ENCODE results near the gene TNFRSF17. TPM values are rescaled to one million over a fixed set of nuclear protein-coding genes. Genes with fewer than 3 reads are reported as not detected.

Gene TNFRSF17
- total RNA-seq, 4 donors from 2014 or later: 0.73 TPM; not detected in 3

- Histone ChIP-seq H3K4me3 (no peak overlapping the region), H3K27ac (no peak overlapping the region), H3K4me1 (no peaks in the 10 kb centered on the region), H3K36me3 (no peaks in the 10 kb centered on the region), H3K27me3 (no peaks in the 10 kb centered on the region), H3K9me3 (no peaks in the 10 kb centered on the region)
- intact Hi-C loops (cut with DNase I; ENCODE audit: low total_unique reads): no loop called here
- no peak for TF ChIP-seq CTCF (IDR thresholded peaks at IDR 0.05)
- TF ChIP-seq POLR2A (IDR thresholded peaks at IDR 0.05): no peak
- DNase-seq: no peak
Observed at GRCh38 chr16:11996433-11997330, 31.7 kb downstream of the TNFRSF17 start.

- no peak overlapping the region for H3K4me3 ChIP-seq
- no peaks in the 10 kb centered on the region for H3K27me3 ChIP-seq
- H3K36me3 ChIP-seq: no peaks in the 10 kb centered on the region
- TF ChIP-seq POLR2A (IDR thresholded peaks at IDR 0.05): no peak
- H3K27ac ChIP-seq: no peak overlapping the region
- intact Hi-C loops (cut with DNase I; ENCODE audit: low total_unique reads): no loop called here
- no peaks in the 10 kb centered on the region for H3K9me3 ChIP-seq
- no peak for DNase-seq
- H3K4me1 ChIP-seq: no peaks in the 10 kb centered on the region
Observed at GRCh38 chr16:12000032-12000431, 35.0 kb downstream of the TNFRSF17 start.

- H3K27ac ChIP-seq: peak overlapping the region in 1 of 2 donors; percentile 10
Observed at GRCh38 chr16:12002447-12003006, 37.5 kb downstream of the TNFRSF17 start.

GRCh38 chr16:12006637-12007036 lies 41.6 kb downstream of the TNFRSF17 start:
- H3K36me3 ChIP-seq: no peaks in the 10 kb centered on the region
- no peaks in the 10 kb centered on the region for H3K9me3 ChIP-seq
- no peak for DNase-seq
- H3K27me3 ChIP-seq: no peaks in the 10 kb centered on the region
- TF ChIP-seq CTCF (IDR thresholded peaks at IDR 0.05) (no peak), POLR2A (IDR thresholded peaks at IDR 0.05) (no peak)
- H3K4me3 ChIP-seq: no peak overlapping the region
- intact Hi-C loops (cut with DNase I; ENCODE audit: low total_unique reads): no loop called here
- H3K27ac ChIP-seq: no peak overlapping the region
- no peaks in the 10 kb centered on the region for H3K4me1 ChIP-seq

More at GRCh38 chr16:12002447-12003006, 37.5 kb downstream of the TNFRSF17 start:
- TF ChIP-seq CTCF (IDR thresholded peaks at IDR 0.05) (no peak), POLR2A (IDR thresholded peaks at IDR 0.05) (no peak)
- Histone ChIP-seq H3K27me3 (no peaks in the 10 kb centered on the region), H3K4me1 (no peaks in the 10 kb centered on the region), H3K36me3 (no peaks in the 10 kb centered on the region), H3K4me3 (no peak overlapping the region), H3K9me3 (no peaks in the 10 kb centered on the region)
- DNase-seq: peak in 1 of 2 donors; percentile 15
- intact Hi-C loops (cut with DNase I; ENCODE audit: low total_unique reads): no loop called here

GRCh38 chr16:12009462-12009861 lies 44.5 kb downstream of the TNFRSF17 start:
- intact Hi-C loops (cut with DNase I; ENCODE audit: low total_unique reads): no loop called here
- no peak for TF ChIP-seq POLR2A (IDR thresholded peaks at IDR 0.05)
- no peak for TF ChIP-seq CTCF (IDR thresholded peaks at IDR 0.05)
- no peak for DNase-seq

More at GRCh38 chr16:12009462-12009861, 44.5 kb downstream of the TNFRSF17 start:
- H3K4me1 ChIP-seq: no peaks in the 10 kb centered on the region
- H3K36me3 ChIP-seq: no peaks in the 10 kb centered on the region
- no peaks in the 10 kb centered on the region for H3K9me3 ChIP-seq
- no peaks in the 10 kb centered on the region for H3K27me3 ChIP-seq
- H3K27ac ChIP-seq: no peak overlapping the region
- H3K4me3 ChIP-seq: no peak overlapping the region
